ENCODE results near the gene PRIM2.

Gene PRIM2

DNA sequence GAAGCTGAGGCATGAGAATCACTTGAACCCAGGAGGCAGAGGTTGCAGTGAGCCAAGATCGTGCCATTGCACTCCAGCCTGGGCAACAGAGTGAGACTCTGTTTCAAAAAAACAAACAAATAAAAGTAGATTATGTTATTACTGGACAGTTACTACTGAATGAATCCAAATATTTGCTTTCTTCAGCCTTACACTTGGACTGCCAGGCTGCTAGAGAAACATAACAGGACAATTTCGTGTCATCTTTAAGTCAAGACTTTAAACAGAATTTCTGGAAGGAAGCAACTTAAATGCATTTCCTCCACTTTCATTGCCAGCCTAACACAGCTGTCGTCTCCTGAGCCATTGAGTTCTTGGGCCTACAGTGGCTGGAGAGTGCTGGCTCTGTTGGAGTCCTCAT, 42.0 kb upstream of the PRIM2 start:
- no peaks in the 10 kb centered on the region for H3K9me2 ChIP-seq (replicated peaks; ENCODE audit: insufficient read depth, low read length)
- H3K4me3 ChIP-seq (ENCODE audit: low read length): no peak overlapping the region
- no peak overlapping the region for H3K27ac ChIP-seq (ENCODE audit: low read length)
- H3K27me3 ChIP-seq (replicated peaks; ENCODE audit: insufficient read depth, low read length): no peaks in the 10 kb centered on the region
- H3K36me3 ChIP-seq (replicated peaks; ENCODE audit: insufficient read depth, low read length): no peaks in the 10 kb centered on the region
- H3K4me1 ChIP-seq (ENCODE audit: low read length): no peaks in the 10 kb centered on the region
- H3K4me2 ChIP-seq (ENCODE audit: low read depth, low read length): no peak overlapping the region
- no peak for DNase-seq
- H2AFZ ChIP-seq (ENCODE audit: low read length): no peak overlapping the region
- H3K79me2 ChIP-seq (ENCODE audit: low read length): no peaks in the 10 kb centered on the region
- H3K9me3 ChIP-seq (replicated peaks; ENCODE audit: insufficient read depth, low read length): no peaks in the 10 kb centered on the region
- no peaks in the 10 kb centered on the region for H4K20me1 ChIP-seq (ENCODE audit: insufficient read depth, low read length)
- no peak overlapping the region for H3K9ac ChIP-seq (ENCODE audit: low read length)
- TF ChIP-seq, protein P1, sequence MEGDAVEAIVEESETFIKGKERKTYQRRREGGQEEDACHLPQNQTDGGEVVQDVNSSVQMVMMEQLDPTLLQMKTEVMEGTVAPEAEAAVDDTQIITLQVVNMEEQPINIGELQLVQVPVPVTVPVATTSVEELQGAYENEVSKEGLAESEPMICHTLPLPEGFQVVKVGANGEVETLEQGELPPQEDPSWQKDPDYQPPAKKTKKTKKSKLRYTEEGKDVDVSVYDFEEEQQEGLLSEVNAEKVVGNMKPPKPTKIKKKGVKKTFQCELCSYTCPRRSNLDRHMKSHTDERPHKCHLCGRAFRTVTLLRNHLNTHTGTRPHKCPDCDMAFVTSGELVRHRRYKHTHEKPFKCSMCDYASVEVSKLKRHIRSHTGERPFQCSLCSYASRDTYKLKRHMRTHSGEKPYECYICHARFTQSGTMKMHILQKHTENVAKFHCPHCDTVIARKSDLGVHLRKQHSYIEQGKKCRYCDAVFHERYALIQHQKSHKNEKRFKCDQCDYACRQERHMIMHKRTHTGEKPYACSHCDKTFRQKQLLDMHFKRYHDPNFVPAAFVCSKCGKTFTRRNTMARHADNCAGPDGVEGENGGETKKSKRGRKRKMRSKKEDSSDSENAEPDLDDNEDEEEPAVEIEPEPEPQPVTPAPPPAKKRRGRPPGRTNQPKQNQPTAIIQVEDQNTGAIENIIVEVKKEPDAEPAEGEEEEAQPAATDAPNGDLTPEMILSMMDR (IDR thresholded peaks at IDR 0.05; ENCODE audit: low read length): no peak
- TF ChIP-seq EZH2phosphoT487 (IDR thresholded peaks at IDR 0.05; ENCODE audit: low read length): no peak
- no peak for TF ChIP-seq EZH2 (optimal IDR thresholded peaks at IDR 0.05; ENCODE audit: low read depth, low read length)
- no peaks in the 10 kb centered on the region for H3F3A ChIP-seq (ENCODE audit: insufficient read depth, low read length)

- no peaks in the 10 kb centered on the region for H3K9me2 ChIP-seq (replicated peaks; ENCODE audit: insufficient read depth, low read length)
- no peak overlapping the region for H3K4me2 ChIP-seq (ENCODE audit: low read depth, low read length)
- H3F3A ChIP-seq (ENCODE audit: insufficient read depth, low read length): no peaks in the 10 kb centered on the region
- H3K4me3 ChIP-seq (ENCODE audit: low read length): no peak overlapping the region
- H3K9me3 ChIP-seq (replicated peaks; ENCODE audit: insufficient read depth, low read length): no peaks in the 10 kb centered on the region
- no peak overlapping the region for H3K27ac ChIP-seq (ENCODE audit: low read length)
- H3K79me2 ChIP-seq (ENCODE audit: low read length): no peaks in the 10 kb centered on the region
- no peak for TF ChIP-seq EZH2 (optimal IDR thresholded peaks at IDR 0.05; ENCODE audit: low read depth, low read length)
- TF ChIP-seq, protein P1 (IDR thresholded peaks at IDR 0.05; ENCODE audit: low read length): no peak
- no peak for DNase-seq
- H2AFZ ChIP-seq (ENCODE audit: low read length): no peak overlapping the region
- H3K9ac ChIP-seq (ENCODE audit: low read length): no peak overlapping the region
- no peaks in the 10 kb centered on the region for H3K4me1 ChIP-seq (ENCODE audit: low read length)
- H4K20me1 ChIP-seq (ENCODE audit: insufficient read depth, low read length): no peaks in the 10 kb centered on the region
- H3K36me3 ChIP-seq (replicated peaks; ENCODE audit: insufficient read depth, low read length): no peaks in the 10 kb centered on the region
- H3K27me3 ChIP-seq (replicated peaks; ENCODE audit: insufficient read depth, low read length): no peaks in the 10 kb centered on the region
Measured at GRCh38 chr6:57276946-57277345, 40.5 kb upstream of the PRIM2 start.

DNA sequence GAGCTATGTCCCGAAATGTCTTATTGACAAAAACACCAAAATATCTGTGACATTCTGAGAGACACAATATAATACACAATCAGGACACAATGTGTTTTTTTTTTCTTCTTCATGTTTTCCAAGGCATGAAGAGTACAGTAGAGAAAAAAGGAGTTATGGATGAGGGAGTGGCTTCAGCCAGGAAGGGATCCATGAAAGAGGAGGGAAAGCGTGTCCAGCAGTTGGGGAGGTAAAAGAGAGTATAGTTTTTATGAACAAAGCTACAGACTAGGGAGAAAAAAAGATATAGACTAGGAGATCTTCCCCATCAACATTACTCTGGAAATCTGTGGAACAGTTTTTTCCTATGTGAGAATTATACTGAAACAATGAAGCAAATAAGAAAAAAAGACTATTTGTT, 38.9 kb upstream of the PRIM2 start:
- H3K9me2 ChIP-seq (replicated peaks; ENCODE audit: insufficient read depth, low read length): no peaks in the 10 kb centered on the region
- H3K27ac ChIP-seq (ENCODE audit: low read length): no peak overlapping the region
- TF ChIP-seq EZH2phosphoT487 (IDR thresholded peaks at IDR 0.05; ENCODE audit: low read length) (no peak), EZH2 (optimal IDR thresholded peaks at IDR 0.05; ENCODE audit: low read depth, low read length) (no peak)
- TF ChIP-seq, protein P1 (IDR thresholded peaks at IDR 0.05; ENCODE audit: low read length): no peak
- no peak for DNase-seq
- no peaks in the 10 kb centered on the region for H3K27me3 ChIP-seq (replicated peaks; ENCODE audit: insufficient read depth, low read length)
- no peaks in the 10 kb centered on the region for H3F3A ChIP-seq (ENCODE audit: insufficient read depth, low read length)
- no peak overlapping the region for H2AFZ ChIP-seq (ENCODE audit: low read length)
- no peak overlapping the region for H3K4me2 ChIP-seq (ENCODE audit: low read depth, low read length)
- no peaks in the 10 kb centered on the region for H3K4me1 ChIP-seq (ENCODE audit: low read length)
- H4K20me1 ChIP-seq (ENCODE audit: insufficient read depth, low read length): no peaks in the 10 kb centered on the region
- H3K9me3 ChIP-seq (replicated peaks; ENCODE audit: insufficient read depth, low read length): no peaks in the 10 kb centered on the region
- H3K9ac ChIP-seq (ENCODE audit: low read length): no peak overlapping the region
- H3K79me2 ChIP-seq (ENCODE audit: low read length): no peaks in the 10 kb centered on the region
- no peak overlapping the region for H3K4me3 ChIP-seq (ENCODE audit: low read length)
- H3K36me3 ChIP-seq (replicated peaks; ENCODE audit: insufficient read depth, low read length): no peaks in the 10 kb centered on the region
